ACC112 (cell line): ENCODE data around the gene CALU.

ENCODE experiments used
- H2AFZ ChIP-seq: fragments of 200-600 bp; sonication (generic); one replicate; pipeline ENCODE4 v1.6.0; 2017; ENCODE audit warnings: antibody characterized with exemption, low read length; ENCODE audit not compliant: unreplicated experiment
- H3K27ac ChIP-seq: fragments of 200-600 bp; sonication (generic); 2 replicates; pipeline ENCODE4 v1.5.1; 2014; ENCODE audit warnings: low read depth, mild to moderate bottlenecking, antibody characterized with exemption, low read length, moderate library complexity
- H3K27me3 ChIP-seq: fragments of 200-600 bp; sonication (generic); 2 replicates; pipeline ENCODE4 v1.6.1; 2014; ENCODE audit warnings: mild to moderate bottlenecking, antibody characterized with exemption, low read length, moderate library complexity, mixed read lengths; ENCODE audit not compliant: insufficient read depth
- H3K36me3 ChIP-seq: fragments of 200-600 bp; sonication (generic); 2 replicates; pipeline ENCODE4 v1.6.1; 2016; ENCODE audit warnings: mild to moderate bottlenecking, antibody characterized with exemption, low read length, moderate library complexity, mixed read lengths; ENCODE audit not compliant: insufficient read depth
- H3K4me1 ChIP-seq: fragments of 200-600 bp; sonication (generic); one replicate; pipeline ENCODE4 v1.6.1; 2016; ENCODE audit warnings: low read length, mixed read lengths; ENCODE audit not compliant: insufficient read depth, unreplicated experiment, control insufficient read depth
- H3K4me3 ChIP-seq: fragments of 200-600 bp; sonication (generic); 2 replicates; pipeline ENCODE4 v1.5.1; 2014; ENCODE audit warnings: mild to moderate bottlenecking, low read depth, low read length
- H3K79me2 ChIP-seq: fragments of 200-600 bp; sonication (generic); one replicate; pipeline ENCODE4 v1.6.0; 2016; ENCODE audit warnings: low read length; ENCODE audit not compliant: control insufficient read depth, unreplicated experiment, insufficient read depth

The CALU gene

DNA sequence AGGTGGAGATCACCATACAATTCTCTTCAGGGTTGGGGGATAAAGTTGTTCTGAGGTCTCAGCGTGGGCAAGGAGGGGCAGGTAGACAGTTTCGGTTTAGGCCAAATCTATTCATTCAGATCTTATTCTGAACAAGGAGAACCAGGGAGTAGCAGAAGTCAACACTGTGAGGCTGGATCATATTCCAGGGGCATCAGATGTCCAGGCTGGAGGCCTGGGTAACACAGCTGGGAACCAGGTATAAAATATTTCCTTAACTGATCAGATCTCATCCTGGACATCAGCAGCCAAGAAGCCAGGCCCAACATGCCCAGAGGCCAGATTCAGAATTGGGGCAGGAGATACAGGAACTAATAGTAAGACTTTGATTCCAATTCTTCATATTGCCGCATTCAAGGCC is 71.8 kb downstream of the CALU start:
- no peaks in the 10 kb centered on the region for H3K79me2 ChIP-seq
- no peaks in the 10 kb centered on the region for H3K27me3 ChIP-seq
- no peaks in the 10 kb centered on the region for H3K4me1 ChIP-seq
- no peaks in the 10 kb centered on the region for H3K36me3 ChIP-seq
- H2AFZ ChIP-seq, result no peak overlapping the region
- H3K4me3 ChIP-seq, result no peak overlapping the region
- no peak overlapping the region for H3K27ac ChIP-seq

DNA sequence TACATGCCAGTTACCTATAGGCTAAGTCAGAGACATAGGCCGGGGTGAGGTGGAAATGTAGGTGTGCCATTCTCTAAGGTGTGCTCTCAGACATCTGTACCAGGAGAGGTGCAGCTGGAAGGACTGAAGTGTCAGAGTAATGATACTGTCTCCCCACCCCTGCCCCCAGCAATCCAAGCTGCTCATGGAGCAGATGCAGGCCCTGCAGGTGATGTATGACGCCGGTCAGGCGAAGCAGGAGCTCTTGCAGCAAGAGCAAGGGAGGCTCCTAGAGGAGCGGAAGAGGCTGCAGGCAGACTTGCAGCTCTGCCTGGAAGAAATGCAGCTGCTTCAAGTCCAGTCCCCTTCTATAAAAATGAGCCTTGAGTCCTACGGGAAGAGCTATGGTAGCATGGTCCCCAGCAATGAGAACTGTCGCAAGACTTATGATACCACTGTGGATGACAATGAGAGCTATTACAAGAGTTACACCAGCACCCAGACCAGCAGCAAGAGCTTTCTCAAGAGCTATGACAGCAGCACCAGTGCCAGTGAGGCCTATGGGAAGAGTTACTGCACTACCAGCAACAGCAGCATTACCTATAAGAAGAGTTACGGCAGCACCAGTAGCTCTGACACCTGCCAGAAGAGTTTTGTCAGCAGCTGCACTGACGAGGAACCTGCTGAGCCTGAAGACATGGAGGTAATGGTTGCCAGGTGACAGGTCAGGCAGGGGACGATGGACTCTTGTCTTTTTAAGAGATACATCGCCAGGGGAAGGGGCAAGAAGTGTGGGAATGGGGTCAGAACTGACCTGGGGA is 72.7 kb downstream of the CALU start:
- no peak overlapping the region for H2AFZ ChIP-seq

GRCh38 chr7:128812514-128813168 is 73.5 kb downstream of the CALU start:
- Histone ChIP-seq H2AFZ (no peak overlapping the region), H3K4me1 (no peaks in the 10 kb centered on the region), H3K36me3 (no peaks in the 10 kb centered on the region), H3K4me3 (no peak overlapping the region), H3K79me2 (no peaks in the 10 kb centered on the region), H3K27ac (no peak overlapping the region), H3K27me3 (peaks cover 9% of the 10 kb centered on the region)

More for the DNA sequence above, 72.7 kb downstream of the CALU start:
- no peak overlapping the region for H3K4me3 ChIP-seq
- H3K27ac ChIP-seq, result no peak overlapping the region
- H3K4me1 ChIP-seq, result no peaks in the 10 kb centered on the region
- no peaks in the 10 kb centered on the region for H3K79me2 ChIP-seq
- peaks cover 4% of the 10 kb centered on the region; the same call in 1 of the 2 replicates for H3K27me3 ChIP-seq
- no peaks in the 10 kb centered on the region for H3K36me3 ChIP-seq

- H2AFZ ChIP-seq, result no peak overlapping the region
- no peak overlapping the region for H3K27ac ChIP-seq
- H3K79me2 ChIP-seq, result no peaks in the 10 kb centered on the region
- no peaks in the 10 kb centered on the region for H3K4me1 ChIP-seq
- H3K27me3 ChIP-seq, result peaks cover 18% of the 10 kb centered on the region
- H3K36me3 ChIP-seq, result no peaks in the 10 kb centered on the region
- H3K4me3 ChIP-seq, result no peak overlapping the region
Observed at GRCh38 chr7:128814499-128814898, 75.3 kb downstream of the CALU start.

GRCh38 chr7:128815289-128815942 is 76.3 kb downstream of the CALU start:
- no peak overlapping the region for H3K27ac ChIP-seq
- no peaks in the 10 kb centered on the region for H3K79me2 ChIP-seq
- H3K4me1 ChIP-seq, result no peaks in the 10 kb centered on the region
- no peaks in the 10 kb centered on the region for H3K36me3 ChIP-seq
- no peak overlapping the region for H3K4me3 ChIP-seq
- no peak overlapping the region for H2AFZ ChIP-seq
- peaks cover 18% of the 10 kb centered on the region for H3K27me3 ChIP-seq

DNA sequence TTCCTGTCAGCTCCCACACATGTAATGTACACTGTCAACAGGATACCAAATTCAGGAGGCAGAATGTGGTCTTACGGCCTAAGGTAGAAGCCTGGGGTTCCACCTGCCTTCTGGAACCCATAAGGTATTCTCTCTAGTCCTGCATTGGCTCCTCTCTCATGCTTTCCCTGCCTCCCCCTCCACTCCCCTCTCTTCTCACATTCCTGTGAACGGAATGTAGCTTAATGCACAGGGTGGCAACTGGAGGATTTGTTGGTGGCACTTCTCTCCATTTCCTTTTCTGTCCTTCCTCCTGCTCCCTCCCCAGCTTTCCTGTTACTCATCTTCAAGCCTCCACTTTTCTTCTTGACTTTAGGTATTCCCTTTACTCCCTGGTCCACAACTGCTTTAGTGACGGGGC is 79.5 kb downstream of the CALU start:
- no peaks in the 10 kb centered on the region for H3K4me1 ChIP-seq
- H3K36me3 ChIP-seq, result no peaks in the 10 kb centered on the region
- peaks cover 18% of the 10 kb centered on the region for H3K27me3 ChIP-seq
- H2AFZ ChIP-seq, result no peak overlapping the region
- no peak overlapping the region for H3K27ac ChIP-seq
- H3K79me2 ChIP-seq, result no peaks in the 10 kb centered on the region
- H3K4me3 ChIP-seq, result no peak overlapping the region
